HG03565 (cell line): ENCODE measurements around the gene NOVA1.

Source experiments
- ATAC-seq: cut with Tn5 transposase; IDR thresholded peaks from one replicate; pipeline ENCODE4 v1.9.1; 2021; ENCODE audit warnings: mild to moderate bottlenecking, moderate library complexity; ENCODE audit not compliant: unreplicated experiment

The NOVA1 gene

DNA sequence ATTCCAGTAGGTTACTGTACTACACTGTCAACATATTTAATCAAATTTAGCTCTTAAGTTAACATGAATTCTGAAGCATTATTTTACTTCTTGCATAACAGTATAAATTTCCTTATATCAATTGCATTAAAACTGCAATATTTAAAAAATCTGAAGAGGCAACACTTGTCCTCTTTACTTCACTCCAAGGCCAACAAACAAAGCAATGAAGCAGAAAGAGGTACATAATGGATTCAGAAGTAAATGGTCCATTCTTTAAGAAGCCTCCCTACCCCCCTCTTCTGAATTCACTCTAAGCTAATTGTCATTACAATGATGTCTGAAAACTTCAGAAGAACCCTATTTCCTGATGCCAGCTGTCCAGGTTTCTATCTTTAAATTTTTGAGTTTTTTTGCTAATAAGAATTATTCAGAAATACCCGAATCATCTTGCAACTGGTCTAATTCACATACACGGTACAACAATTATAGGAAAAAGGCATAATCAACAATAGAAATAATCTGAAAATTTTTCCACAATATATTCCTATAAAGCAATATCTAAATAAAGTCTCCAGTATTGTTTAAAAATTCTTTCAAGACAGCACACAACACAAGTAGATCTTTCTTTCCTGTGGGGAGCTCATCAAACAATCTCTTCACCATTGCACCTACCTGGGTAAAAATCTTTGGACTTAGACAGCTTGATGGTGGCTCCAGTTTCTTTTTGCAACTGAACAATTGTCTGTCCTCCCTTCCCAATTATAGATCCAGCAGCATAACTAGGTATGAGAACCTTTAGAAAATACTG, 2.9 kb downstream of the NOVA1 start:
- no peak for ATAC-seq

DNA sequence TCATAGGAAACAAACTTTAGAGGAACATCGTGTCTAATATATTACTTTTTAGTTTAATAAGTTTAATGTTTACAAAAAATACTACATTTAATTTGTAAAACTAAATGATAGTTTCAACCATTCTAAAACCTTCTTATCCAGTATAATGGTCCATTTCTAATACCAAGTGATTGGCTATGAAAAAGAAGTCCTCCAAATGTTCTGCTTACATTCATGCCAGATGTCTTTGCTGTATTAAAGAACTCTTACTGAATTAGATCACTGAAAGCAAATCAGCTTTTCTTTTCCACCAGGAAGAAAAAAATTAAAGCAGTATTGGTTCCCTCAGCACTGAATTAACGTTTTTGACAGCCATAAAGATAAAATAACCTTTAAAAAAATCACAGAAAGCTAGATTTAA, 3.7 kb downstream of the NOVA1 start:
- ATAC-seq = no peak

DNA sequence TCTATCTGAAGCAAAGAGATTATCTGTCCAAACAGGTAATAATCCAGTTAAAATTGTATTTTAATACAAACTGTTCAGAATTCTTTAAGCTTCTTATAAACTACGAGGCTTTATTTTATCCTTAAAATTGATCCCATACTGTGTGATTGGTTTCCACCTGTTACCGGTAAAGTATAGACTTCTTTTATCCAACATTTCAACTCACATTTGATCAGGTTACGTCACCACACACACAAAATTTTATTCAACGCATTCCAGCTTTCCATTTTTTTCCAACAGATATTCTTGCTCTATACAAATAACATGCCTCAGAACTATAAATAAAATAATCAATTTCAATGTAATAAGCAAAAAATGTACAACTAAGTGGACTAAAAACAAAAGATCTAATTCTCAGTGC, 4.5 kb downstream of the NOVA1 start:
- ATAC-seq = no peak

DNA sequence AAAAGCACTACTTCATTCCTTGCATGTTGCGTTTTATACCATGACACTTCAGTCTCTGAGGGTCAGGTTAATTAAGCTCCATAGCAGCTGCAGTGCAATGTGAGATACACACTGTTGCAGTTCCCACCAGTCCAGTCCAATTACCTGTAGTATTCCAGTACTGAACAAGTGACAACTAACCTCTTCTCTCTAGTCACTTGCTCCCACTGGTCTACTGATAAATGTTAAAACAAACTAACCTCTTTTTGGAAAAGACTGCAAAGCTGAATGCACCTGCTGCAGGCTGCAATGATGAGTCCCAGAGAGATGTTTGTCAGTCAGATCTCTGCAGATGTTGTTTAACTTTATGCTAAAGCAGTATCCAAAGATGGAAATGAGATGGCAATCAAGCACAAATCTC, 7.9 kb downstream of the NOVA1 start:
- no peak for ATAC-seq

DNA sequence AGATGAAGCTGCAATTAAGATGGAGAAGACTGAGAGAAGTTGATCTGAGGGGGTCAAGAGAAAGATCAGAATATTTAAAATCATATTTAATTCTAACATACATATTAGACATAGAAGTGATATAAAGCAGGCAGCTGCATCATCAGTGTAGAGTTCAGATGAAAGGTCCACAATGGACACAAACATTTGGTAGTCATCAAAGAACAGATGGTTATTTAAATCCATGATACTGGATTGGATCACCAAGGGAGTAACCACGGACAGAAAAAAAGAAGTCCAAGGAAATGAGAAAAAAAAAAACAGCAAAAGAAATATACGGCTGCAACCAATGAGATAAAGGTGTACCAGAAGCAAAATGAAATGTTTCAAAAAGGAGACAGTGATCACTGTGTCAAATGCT, 20.1 kb downstream of the NOVA1 start:
- ATAC-seq = no peak

DNA sequence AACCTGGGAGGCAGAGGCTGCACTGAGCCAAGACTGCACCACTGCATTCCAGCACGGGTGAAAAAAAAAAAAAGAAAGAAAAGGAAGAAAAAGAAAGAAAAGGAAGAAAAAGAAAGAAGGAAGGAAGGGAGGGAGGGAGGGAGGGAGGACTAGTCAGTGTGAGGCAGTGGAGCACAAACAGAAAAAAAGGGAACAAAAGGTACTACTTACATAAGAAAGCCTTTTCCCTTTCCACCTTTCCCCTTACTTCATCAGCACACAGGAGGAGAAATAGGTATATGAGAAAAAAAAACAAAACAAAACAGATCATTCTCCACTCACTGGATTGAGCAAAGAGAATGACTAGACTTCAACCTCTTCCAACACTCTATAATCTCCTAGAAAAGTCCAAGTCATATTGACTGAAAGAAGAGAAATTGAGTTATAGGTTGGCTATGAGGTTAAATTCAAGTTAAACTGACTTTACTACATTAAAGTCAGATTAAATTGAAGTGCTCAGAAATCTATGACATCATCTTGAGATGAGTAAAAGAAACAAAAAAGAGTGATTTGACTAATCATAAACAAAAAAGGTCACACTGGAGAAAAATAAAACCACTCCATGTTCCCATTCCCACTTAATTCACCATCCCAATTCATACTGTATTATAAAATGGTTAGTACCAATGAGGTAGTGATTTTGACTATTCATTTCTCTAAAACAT, 43.6 kb downstream of the NOVA1 start:
- ATAC-seq = no peak

DNA sequence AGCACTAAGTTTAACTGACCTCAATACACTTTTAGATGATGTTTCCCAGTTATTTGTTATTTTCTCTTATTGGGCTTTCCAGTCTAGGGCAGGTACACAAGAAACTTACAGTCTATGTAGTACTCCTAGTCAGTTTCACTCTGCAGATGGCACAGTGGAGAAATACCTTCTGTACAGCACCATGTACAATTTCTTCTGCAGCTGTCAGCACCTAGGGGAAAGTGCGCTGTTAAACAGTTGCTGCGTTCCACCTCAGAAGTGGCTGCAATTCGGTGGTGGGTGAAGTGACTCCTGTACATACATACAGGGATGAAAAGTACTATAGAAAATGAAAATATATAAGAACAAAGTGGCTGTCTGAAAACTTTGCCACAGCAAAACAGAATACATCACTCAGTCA, 48.3 kb downstream of the NOVA1 start:
- ATAC-seq = no peak

DNA sequence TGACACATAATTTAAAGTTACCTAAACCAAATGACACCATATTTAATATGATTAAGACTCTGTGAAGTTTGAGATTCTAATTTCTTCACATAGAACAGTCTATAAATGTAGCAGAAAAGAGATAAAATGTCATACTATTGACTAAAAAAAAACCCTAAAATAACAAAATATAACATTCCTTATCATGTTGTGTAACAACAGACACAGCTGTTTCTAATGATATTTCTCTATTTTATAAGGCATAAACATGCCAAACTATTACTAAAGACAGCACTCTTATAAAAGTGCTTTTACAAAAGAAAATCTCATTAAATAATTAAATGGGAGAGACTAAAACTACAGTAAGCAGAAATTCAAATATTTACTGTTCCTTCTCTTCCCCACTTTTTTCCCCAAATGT, 49.4 kb downstream of the NOVA1 start:
- no peak for ATAC-seq

DNA sequence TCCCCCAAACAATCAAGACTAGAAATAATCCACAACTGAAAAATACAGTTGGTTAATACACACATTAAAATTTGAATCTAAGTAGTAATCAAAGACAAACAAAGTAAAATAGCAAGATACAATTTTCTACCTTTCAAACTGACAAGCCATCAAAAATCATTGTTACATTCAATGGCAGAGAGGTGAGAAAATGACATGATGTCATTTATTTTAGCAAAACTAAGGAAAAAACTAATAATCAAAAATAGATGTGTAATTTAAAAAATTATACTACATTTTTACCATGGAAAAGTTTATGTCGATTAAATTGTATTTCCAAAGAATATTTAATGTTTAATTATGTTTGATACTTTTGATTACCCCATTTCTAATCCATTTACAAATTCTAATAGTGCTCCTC, 59.7 kb downstream of the NOVA1 start:
- ATAC-seq = no peak

DNA sequence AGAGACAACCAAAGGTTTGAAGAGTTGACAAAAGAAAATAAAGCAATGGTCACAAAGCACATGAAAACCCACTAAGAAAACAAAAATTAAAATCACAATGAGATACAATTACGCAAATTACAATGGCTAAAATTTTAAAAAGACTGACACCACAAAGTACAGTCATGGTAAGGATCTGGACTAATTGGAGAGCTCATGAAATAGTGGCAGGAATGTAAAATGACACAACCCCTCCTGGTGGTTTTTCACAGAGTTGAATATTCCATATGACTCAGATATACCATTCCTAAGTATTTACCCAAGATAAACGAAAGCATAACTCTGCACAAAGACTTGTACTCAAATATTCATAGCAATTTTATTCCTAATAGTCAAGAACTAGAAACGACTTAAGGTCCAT, 65.9 kb downstream of the NOVA1 start:
- ATAC-seq = no peak

DNA sequence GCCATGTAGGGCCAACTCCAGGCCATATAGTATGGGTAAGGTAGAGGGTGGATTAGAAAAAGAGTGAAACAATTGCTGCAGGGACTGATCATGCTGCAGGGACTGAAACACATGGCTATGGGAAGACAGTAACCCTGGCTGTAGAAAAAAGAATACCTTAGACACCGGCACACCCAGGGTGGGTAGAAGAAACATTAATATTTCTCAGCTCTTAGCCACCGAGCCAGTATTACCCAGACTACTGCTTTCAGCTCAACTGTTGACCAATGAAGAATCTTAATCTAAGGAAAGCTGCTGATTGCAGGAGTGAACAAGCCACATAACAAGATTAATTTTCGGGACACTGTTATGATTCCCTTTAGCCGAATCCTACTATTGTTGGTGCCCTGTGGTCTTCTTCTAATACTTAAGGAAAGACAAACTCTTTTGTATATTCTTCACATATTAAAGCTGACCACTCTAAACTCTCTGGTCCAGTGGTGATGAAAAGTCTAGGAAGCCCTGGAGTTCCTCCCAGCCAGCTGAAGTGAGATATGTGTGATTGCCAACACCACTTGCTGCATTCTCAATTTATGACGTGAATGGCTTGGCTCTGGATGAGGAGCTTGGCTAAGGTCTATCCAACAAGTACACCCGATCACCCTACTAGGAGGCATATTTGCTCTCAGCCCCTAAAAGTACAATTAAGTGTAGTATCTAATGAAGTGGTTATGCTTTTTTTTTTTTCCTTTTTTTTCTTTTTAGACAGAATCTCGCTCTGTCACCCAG, 69.2 kb downstream of the NOVA1 start:
- no peak for ATAC-seq

DNA sequence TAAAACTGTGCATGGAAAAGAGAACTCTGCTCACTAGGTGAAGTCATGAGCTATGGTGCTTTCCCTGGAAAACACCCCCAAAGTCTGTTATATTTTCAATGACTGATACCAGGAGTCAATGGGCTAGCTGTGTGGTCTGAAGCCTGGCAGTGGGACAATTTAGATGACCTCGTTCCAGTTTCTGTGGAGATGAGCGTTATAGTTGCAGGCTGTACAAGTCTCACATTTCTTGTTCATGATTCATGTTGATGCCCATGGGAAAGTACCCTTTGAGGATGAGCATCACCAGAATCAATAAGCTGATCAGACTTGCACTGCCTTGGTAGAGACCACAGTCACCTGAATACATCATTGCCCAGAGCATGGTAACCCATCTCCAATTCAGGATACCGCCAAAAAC, 70.7 kb downstream of the NOVA1 start:
- ATAC-seq = no peak

DNA sequence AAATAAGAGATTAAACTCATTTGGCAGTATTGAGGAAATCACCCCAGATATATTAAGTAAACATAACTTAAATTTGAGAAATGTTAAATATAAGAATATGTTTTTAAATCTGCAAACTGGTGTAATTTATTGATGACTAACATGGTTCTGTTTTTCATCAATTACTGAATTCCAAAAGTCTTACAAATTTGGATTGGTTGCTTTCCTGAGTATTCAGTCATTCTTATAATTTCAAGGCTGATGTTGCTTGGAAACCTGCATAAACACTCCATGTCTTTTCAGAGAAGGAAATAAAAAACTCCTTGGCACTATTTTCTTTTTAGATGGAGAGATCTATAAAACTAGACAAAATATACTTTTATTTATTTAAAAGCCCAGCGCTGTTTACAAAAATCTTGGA, 71.7 kb downstream of the NOVA1 start:
- no peak for ATAC-seq

DNA sequence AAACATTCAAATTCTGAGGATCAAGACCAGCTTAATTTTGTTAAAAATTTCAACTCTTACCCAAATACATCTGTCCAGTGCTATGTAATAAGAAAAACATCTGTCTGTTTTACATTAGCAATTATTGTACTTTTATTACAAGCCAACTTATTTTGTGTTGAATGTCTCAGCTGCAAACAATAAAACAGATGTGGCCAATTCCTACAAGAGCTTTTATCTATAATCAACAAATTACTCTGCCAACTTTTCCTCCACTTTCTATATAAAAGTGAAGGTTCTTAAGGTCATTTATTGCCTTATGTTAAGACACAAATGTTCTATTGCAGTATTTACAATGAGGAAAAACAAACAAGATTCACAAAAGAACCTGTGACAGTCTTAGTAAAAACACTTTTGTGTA, 72.7 kb downstream of the NOVA1 start:
- ATAC-seq = no peak

DNA sequence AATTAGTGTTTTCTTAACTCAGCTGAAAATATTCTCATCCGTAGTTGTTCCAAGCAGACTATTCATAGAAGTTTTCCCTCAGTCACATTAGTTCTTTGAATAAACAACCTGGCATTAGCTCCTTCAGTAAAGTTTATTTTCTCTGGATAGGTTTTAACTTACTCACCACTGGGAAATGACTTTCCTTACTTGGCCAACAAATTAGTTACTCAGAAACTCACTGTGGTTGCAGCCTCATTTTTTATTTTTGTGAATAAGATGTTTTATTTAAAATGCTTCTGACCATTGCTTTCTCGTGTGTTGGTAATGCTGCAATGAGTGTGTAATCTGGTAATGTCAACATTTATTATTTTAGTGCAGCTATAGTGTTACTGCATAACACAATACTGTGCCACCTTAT, 74.9 kb downstream of the NOVA1 start:
- ATAC-seq = no peak

DNA sequence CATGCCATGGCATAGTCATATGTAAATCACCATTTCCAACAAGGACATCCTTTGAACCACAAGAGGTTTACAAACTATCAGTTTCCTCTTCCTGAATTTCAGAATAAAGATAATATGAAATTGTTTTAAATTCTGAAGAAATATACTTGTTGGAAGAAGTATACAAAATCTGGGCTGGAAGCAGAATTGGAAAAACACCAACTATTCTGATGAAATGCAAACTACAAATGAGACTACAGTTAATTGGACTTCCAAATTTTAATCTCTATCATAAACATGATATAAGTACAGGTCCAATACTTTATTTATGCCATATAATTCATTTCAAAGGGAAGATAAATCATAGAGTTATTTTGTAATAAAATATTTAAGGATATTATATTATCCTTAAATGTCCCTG, 80.1 kb downstream of the NOVA1 start:
- ATAC-seq = no peak

DNA sequence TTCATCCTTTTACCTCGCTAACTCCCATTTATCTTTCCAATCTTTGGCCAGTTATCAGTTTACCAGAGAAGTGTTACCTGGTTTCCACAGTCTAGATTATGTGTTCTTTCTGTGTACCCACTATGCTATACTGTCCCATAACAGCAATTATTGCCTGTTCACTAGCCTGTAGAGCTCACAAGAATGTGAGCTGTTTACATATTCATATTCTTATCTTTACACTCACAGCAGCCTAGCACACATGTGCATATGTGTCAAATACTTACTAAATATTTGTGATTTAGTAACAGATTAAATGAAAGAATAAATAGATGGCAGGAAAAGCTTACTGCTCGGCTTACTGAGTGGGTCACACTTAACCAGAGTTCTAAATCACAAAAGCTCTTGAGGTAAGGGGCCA, 97.8 kb downstream of the NOVA1 start:
- ATAC-seq = no peak

DNA sequence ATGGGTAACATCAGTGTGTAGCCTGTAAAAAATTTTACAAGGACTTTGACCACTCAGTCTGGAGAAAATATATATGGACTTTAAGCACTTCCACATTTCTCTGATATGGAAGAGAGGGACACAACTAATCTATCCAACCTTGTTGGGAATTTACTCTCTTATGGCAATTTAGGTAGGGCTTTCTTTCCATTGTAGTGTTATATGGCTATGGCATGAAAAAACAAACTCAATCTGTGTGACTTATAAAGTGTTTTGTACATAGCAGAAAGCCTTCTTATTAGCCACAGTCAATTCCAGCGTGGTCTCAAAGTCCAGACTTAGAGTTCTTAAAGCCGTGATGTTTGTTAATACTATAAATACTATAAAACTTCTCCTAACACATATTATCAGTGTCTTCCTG, 98.3 kb downstream of the NOVA1 start:
- ATAC-seq = no peak

DNA sequence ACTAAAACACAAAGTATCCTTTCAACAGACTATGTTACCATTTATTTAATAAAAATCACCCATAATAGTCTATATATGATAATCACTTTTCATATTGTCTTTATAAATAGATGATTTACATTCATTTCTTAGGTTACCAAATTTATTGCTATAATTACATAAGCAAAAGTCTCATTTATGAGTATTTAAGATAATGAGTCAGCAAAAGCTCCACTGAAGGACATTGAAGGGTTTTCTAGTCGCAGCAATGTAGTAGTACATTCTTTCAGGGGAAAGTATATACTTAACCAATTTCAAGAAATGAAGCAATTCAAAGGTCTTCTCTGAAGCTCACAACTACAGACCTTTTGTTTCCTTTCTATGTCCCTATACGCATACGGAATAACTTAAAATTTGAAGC, 110.9 kb downstream of the NOVA1 start:
- ATAC-seq = no peak

DNA sequence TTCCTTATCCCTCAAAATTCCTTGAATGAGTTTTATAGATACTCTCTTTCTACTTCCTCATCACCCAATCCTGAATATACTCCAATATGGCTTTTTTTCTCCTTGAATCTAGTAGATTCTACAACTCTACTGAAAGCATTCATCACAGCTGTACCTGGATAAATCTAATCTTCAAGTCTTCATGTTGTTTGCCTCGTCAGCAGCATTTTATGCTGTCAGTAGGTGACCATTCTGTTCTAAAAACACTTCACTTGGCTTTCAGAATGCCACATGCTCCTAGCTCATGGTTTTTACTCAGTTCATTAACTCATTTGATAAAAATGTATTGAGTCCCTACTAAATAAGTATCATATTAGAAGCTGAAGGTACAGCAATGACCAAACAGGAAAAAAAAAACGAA, 113.3 kb downstream of the NOVA1 start:
- ATAC-seq = no peak

DNA sequence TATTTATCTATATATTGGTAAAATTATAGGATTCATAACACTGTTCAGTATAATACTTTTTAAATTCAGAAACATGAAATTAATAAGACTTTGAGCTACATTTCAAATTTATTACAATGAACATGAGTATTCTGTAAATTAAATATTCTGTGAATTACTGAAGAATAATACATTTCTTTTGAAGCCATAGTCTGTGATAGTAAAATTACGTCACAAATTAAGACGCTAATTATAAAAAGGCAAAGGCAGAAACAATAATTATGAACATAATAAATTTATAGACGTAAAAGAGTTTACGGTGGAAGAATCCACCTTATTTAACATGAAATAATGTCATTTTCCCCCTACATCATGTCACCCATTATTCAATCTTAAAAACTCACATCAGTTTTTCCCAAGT, 118.9 kb downstream of the NOVA1 start:
- no peak for ATAC-seq

DNA sequence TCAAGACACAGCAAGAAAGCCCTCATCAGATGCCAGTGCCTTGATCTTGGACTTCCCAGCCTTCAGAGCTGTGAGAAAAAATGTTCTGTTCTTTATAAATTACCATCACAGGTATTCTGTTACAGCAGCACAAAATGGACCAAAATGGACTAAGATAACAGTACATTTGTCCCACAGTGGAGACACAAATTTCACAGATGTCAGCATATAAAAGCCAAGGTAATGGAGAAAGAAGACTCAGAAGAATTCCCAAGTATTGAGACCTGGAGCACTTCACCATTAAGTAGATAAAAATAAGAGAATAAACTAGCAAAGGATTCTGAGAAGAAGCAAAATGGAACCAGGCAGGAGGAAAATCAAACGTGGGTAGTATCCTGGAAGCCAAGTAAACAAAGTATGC, 131.0 kb downstream of the NOVA1 start:
- no peak for ATAC-seq
